CD4-positive, alpha-beta memory T cell (primary cell): Measurements from ENCODE around the gene TTC28. TPM values are rescaled to one million over a fixed set of nuclear protein-coding genes. Genes with fewer than 3 reads are reported as not detected.

ENCODE experiments used
- CTCF ChIA-PET: fragments of 350-600 bp; sonication (Branson Sonifier 250); formaldehyde crosslinking; loops from one replicate; lab custom pipeline; 2021; ENCODE audit warnings: inconsistent platforms; ENCODE audit not compliant: partially characterized antibody; lab: Charles Lee
- POLR2A ChIA-PET: fragments of 350-600 bp; sonication (Branson Sonifier 250); formaldehyde crosslinking; loops from one replicate; lab custom pipeline; 2021; ENCODE audit not compliant: partially characterized antibody; lab: Charles Lee
- DNase-seq, 5 donors: peaks; one replicate each; pipeline versions ENCODE4 v3.0.0 to v3.0.0-alpha.2; 2020 to 2022; ENCODE audit warnings: mixed read lengths in 1 of 5
- H3K27ac ChIP-seq: one replicate; pipeline ENCODE4 v1.7.0; 2013; ENCODE audit warnings: low read depth, low read length
- H3K27me3 ChIP-seq: 2 replicates; pipeline ENCODE4 v1.7.0; 2013; ENCODE audit warnings: mild to moderate bottlenecking, low read length, moderate library complexity; ENCODE audit not compliant: insufficient read depth
- H3K36me3 ChIP-seq: 2 replicates; pipeline ENCODE4 v1.7.0; 2013; ENCODE audit warnings: mild to moderate bottlenecking, low read length, moderate library complexity; ENCODE audit not compliant: insufficient read depth
- H3K4me1 ChIP-seq: 2 replicates; pipeline ENCODE4 v1.7.0; 2013; ENCODE audit warnings: mild to moderate bottlenecking, low read length, moderate library complexity; ENCODE audit not compliant: insufficient read depth
- H3K4me3 ChIP-seq, 2 donors: one replicate each; pipeline ENCODE4 v1.7.0; 2013; ENCODE audit warnings: low read length in 2 of 2, mild to moderate bottlenecking in 1 of 2
- H3K9me3 ChIP-seq, 2 donors: one replicate each; pipeline ENCODE4 v1.7.0; 2013; ENCODE audit warnings: low read length in 2 of 2, control low read depth in 1 of 2; ENCODE audit not compliant: control insufficient read depth in 1 of 2
- H3K27ac Mint-ChIP-seq, 7 donors: one replicate each; pipeline ENCODE4 v1.8.0; 2020 to 2021; ENCODE audit warnings: mixed read lengths in 7 of 7, mild to moderate bottlenecking in 6 of 7, inconsistent platforms in 3 of 7, moderate library complexity in 3 of 7
- H3K27me3 Mint-ChIP-seq, 2 donors: one replicate each; pipeline ENCODE4 v1.8.0; 2020 to 2021; ENCODE audit warnings: mixed read lengths in 2 of 2
- H3K36me3 Mint-ChIP-seq, 2 donors: one replicate each; pipeline ENCODE4 v1.8.0; 2020 to 2021; ENCODE audit warnings: mixed read lengths in 2 of 2, inconsistent platforms in 1 of 2, mild to moderate bottlenecking in 1 of 2
- H3K4me1 Mint-ChIP-seq, 4 donors: one replicate each; pipeline ENCODE4 v1.8.0; 2020 to 2021; ENCODE audit warnings: mixed read lengths in 4 of 4, mild to moderate bottlenecking in 1 of 4
- H3K4me3 Mint-ChIP-seq, 8 donors: one replicate each; pipeline ENCODE4 v1.8.0; 2020 to 2021; ENCODE audit warnings: mixed read lengths in 8 of 8, mild to moderate bottlenecking in 7 of 8, moderate library complexity in 6 of 8, inconsistent platforms in 3 of 8
- H3K9me3 Mint-ChIP-seq, 8 donors: one replicate each; pipeline ENCODE4 v1.8.0; 2020 to 2021; ENCODE audit warnings: mixed read lengths in 8 of 8, mild to moderate bottlenecking in 5 of 8, inconsistent platforms in 3 of 8, moderate library complexity in 1 of 8
- intact Hi-C: fragments of 100-400 bp; cut with micrococcal nuclease; formaldehyde crosslinking; loops from one replicate; pipeline ENCODE4 v1.15.1; 2023
- polyA plus RNA-seq, 2 donors: library from polyadenylated mRNA; unstranded; fragments of 300-500 nt; fragmentation: Illumina TruSeq; gene quantifications; one replicate each; pipeline ENCODE4 v1.2.3, GENCODE V29; 2021
- total RNA-seq, 2 experiments: library from RNA; stranded (reverse); gene quantifications; one replicate each; pipeline ENCODE4 v1.2.3, GENCODE V29; 2021

The TTC28 gene
- total and polyA plus RNA-seq, 4 experiments from 2014 or later: 0.50 to 1.7 (median 1.6) TPM; not detected in 1

DNA sequence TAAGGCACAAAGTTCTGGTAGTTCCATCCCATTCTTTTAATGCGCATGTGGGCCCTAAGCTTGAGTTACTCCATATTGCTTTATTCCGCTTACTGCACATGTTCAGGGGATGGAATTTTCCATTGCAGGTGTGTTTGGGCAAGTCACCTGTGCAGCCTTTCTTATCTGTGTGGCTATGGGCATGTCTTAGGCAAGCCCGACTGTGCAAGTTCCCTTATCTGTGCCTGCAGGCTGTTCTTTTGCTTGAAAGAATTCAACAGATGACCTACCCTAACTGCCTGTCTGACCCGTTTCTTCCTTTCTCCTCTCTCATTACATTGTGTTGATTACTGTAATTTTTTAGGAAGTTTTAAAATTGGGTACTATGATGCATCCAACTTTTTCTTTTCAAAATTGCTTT lies 363.6 kb downstream of the TTC28 start:
- DNase-seq: no peak
- intact Hi-C loops: no loop called here
- Histone ChIP-seq H3K4me3 (no peak overlapping the region), H3K27ac (no peak overlapping the region), H3K27me3 (no peaks in the 10 kb centered on the region), H3K4me1 (no peaks in the 10 kb centered on the region), H3K9me3 (no peaks in the 10 kb centered on the region), H3K36me3 (no peaks in the 10 kb centered on the region)
- Mint-ChIP-seq H3K27me3 (peaks cover 5 to 10% of the 10 kb centered on the region in 2 donors), H3K9me3 (peaks cover 0 to 2% (median 0%) of the 10 kb centered on the region in 8 donors), H3K27ac (no peak overlapping the region), H3K4me1 (no peaks in the 10 kb centered on the region), H3K4me3 (no peak overlapping the region), H3K36me3 (no peaks in the 10 kb centered on the region)
- ChIA-PET POLR2A (no interaction called here), CTCF (no interaction called here)

DNA sequence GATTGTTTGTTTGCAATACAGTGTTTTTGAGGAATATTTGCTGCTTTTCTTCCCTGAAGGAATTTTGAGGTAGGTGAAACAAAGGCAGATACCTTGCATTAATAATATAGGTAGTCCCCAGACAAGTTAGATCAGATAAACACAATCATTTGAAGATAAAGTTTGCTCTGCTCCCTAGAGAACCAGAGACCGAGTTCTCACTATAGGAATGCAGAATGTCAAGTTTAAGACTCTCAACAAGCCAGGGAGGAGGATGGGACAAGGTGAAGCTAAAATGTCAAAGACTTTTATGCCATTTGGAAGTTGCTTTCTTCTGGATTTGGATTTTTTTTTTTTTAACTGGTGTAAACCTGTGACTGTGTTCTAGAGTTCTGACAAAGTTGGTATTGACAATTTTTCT lies 364.7 kb downstream of the TTC28 start:
- H3K27me3 Mint-ChIP-seq: peaks cover 5 to 8% of the 10 kb centered on the region in 2 donors
- peaks cover 0 to 2% (median 0%) of the 10 kb centered on the region in 8 donors for H3K9me3 Mint-ChIP-seq
- Histone ChIP-seq H3K9me3 (no peaks in the 10 kb centered on the region), H3K27me3 (no peaks in the 10 kb centered on the region), H3K4me3 (no peak overlapping the region), H3K36me3 (no peaks in the 10 kb centered on the region), H3K27ac (no peak overlapping the region), H3K4me1 (no peaks in the 10 kb centered on the region)
- intact Hi-C loops: no loop called here
- ChIA-PET CTCF (no interaction called here), POLR2A (no interaction called here)
- H3K27ac Mint-ChIP-seq: no peak overlapping the region
- H3K36me3 Mint-ChIP-seq: no peaks in the 10 kb centered on the region
- no peaks in the 10 kb centered on the region for H3K4me1 Mint-ChIP-seq
- H3K4me3 Mint-ChIP-seq: no peak overlapping the region
- no peak for DNase-seq

GRCh38 chr22:28310299-28310698 lies 369.3 kb downstream of the TTC28 start:
- no peaks in the 10 kb centered on the region for H3K4me1 ChIP-seq
- H3K27ac Mint-ChIP-seq: no peak overlapping the region
- H3K9me3 ChIP-seq: no peaks in the 10 kb centered on the region
- H3K4me1 Mint-ChIP-seq: no peaks in the 10 kb centered on the region
- H3K9me3 Mint-ChIP-seq: peaks cover 0 to 2% (median 0%) of the 10 kb centered on the region in 8 donors
- no peaks in the 10 kb centered on the region for H3K27me3 ChIP-seq
- H3K4me3 ChIP-seq: no peak overlapping the region
- ChIA-PET CTCF (no interaction called here), POLR2A (no interaction called here)
- H3K27me3 Mint-ChIP-seq: peaks cover 0 to 6% of the 10 kb centered on the region in 2 donors
- no peak for DNase-seq
- no peak overlapping the region for H3K27ac ChIP-seq
- intact Hi-C loops: no loop called here
- H3K36me3 ChIP-seq: no peaks in the 10 kb centered on the region
- no peak overlapping the region for H3K4me3 Mint-ChIP-seq
- H3K36me3 Mint-ChIP-seq: no peaks in the 10 kb centered on the region

GRCh38 chr22:28299753-28300152 lies 379.9 kb downstream of the TTC28 start:
- Histone ChIP-seq H3K4me3 (no peak overlapping the region), H3K27me3 (no peaks in the 10 kb centered on the region), H3K4me1 (no peaks in the 10 kb centered on the region), H3K27ac (no peak overlapping the region), H3K9me3 (no peaks in the 10 kb centered on the region), H3K36me3 (no peaks in the 10 kb centered on the region)
- no peak for DNase-seq
- H3K4me1 Mint-ChIP-seq: peaks cover 0 to 2% (median 0%) of the 10 kb centered on the region in 4 donors
- ChIA-PET POLR2A (no interaction called here), CTCF (no interaction called here)
- H3K36me3 Mint-ChIP-seq: no peaks in the 10 kb centered on the region
- intact Hi-C loops: no loop called here
- peaks cover 4 to 9% of the 10 kb centered on the region in 2 donors for H3K27me3 Mint-ChIP-seq
- H3K9me3 Mint-ChIP-seq: no peaks in the 10 kb centered on the region
- no peak overlapping the region for H3K27ac Mint-ChIP-seq
- no peak overlapping the region for H3K4me3 Mint-ChIP-seq

- Mint-ChIP-seq H3K4me1 (peaks cover 0 to 2% (median 0%) of the 10 kb centered on the region in 4 donors), H3K4me3 (no peak overlapping the region), H3K27ac (no peak overlapping the region), H3K27me3 (peaks cover 4 to 9% of the 10 kb centered on the region in 2 donors), H3K9me3 (no peaks in the 10 kb centered on the region), H3K36me3 (no peaks in the 10 kb centered on the region)
- H3K27me3 ChIP-seq: no peaks in the 10 kb centered on the region
- CTCF ChIA-PET: no interaction called here
- DNase-seq: no peak
- no peak overlapping the region for H3K27ac ChIP-seq
- intact Hi-C loops: no loop called here
- POLR2A ChIA-PET: no interaction called here
- no peak overlapping the region for H3K4me3 ChIP-seq
- H3K9me3 ChIP-seq: no peaks in the 10 kb centered on the region
- H3K36me3 ChIP-seq: no peaks in the 10 kb centered on the region
- H3K4me1 ChIP-seq: no peaks in the 10 kb centered on the region
Measured at GRCh38 chr22:28299309-28299708, 380.3 kb downstream of the TTC28 start.

DNA sequence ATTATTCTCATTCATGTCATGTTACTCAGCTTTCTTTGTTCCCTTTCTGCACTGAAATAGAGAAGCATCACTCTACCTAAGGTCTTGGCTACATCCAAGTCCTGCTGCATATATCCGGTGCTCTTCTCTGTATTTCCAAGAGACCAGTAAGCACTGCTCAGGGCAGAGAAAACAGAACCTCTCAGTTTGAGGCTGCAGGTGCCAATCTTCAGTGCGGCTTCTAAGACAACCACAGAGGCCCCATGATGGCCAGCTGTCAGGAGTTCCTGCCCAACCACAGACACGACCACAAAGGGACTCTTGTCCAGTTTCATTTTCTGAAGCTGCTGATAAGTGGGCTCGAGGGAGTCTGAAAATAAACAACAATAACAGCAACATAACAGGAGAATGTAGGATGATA lies 382.1 kb downstream of the TTC28 start:
- intact Hi-C loops: no loop called here
- no peaks in the 10 kb centered on the region for H3K36me3 ChIP-seq
- H3K27me3 ChIP-seq: no peaks in the 10 kb centered on the region
- Mint-ChIP-seq H3K27me3 (peaks cover 6 to 7% of the 10 kb centered on the region in 2 donors), H3K4me1 (peaks cover 0 to 2% (median 0%) of the 10 kb centered on the region in 4 donors), H3K36me3 (no peaks in the 10 kb centered on the region), H3K9me3 (no peaks in the 10 kb centered on the region), H3K27ac (no peak overlapping the region), H3K4me3 (no peak overlapping the region)
- no peaks in the 10 kb centered on the region for H3K9me3 ChIP-seq
- no peaks in the 10 kb centered on the region for H3K4me1 ChIP-seq
- CTCF ChIA-PET: no interaction called here
- H3K4me3 ChIP-seq: no peak overlapping the region
- no peak for DNase-seq
- POLR2A ChIA-PET: no interaction called here
- H3K27ac ChIP-seq: no peak overlapping the region

DNA sequence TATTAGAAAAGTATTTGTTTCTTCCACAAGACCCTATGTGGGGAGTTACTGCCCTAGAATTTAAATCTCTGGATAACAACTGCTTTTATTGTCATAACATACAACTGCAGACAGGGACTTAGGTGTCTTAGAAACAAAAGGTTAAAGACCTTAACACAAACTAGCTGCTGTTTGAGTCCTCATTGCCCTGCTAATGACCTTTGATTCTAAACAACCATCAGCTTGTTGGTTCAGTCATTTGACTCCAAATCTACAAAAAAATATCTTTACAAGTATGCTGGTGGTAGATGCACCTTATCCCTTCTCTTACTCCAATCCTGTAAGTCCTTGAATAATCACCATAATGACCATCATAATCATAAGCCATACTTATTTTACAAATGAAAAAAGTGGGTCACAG lies 383.2 kb downstream of the TTC28 start:
- POLR2A ChIA-PET: no interaction called here

More for the DNA sequence above, 383.2 kb downstream of the TTC28 start:
- no peaks in the 10 kb centered on the region for H3K4me1 ChIP-seq
- Mint-ChIP-seq H3K4me1 (peaks cover 0 to 2% (median 0%) of the 10 kb centered on the region in 4 donors), H3K9me3 (no peaks in the 10 kb centered on the region), H3K27me3 (peaks cover 6 to 7% of the 10 kb centered on the region in 2 donors), H3K4me3 (no peak overlapping the region), H3K36me3 (no peaks in the 10 kb centered on the region), H3K27ac (no peak overlapping the region)
- H3K4me3 ChIP-seq: no peak overlapping the region
- no peak overlapping the region for H3K27ac ChIP-seq
- intact Hi-C loops: no loop called here
- H3K9me3 ChIP-seq: no peaks in the 10 kb centered on the region
- no peaks in the 10 kb centered on the region for H3K27me3 ChIP-seq
- H3K36me3 ChIP-seq: no peaks in the 10 kb centered on the region
- CTCF ChIA-PET: interaction anchor here (1.1 kb wide), 1 partner anchor 12 kb away, joined by 4 read pairs; no protein-coding TSS in a partner anchor
- no peak for DNase-seq
